GM12801 (cell line): ENCODE data around the gene KRT6A.

Experiments used
- CTCF ChIP-seq: IDR thresholded peaks from one replicate; pipeline ENCODE4 v1.5.1; 2011; ENCODE audit warnings: control low read depth; ENCODE audit not compliant: insufficient read length; ENCODE audit errors: extremely low read depth

KRT6A gene

GRCh38 chr12:52486166-52487105 lies 6.6 kb downstream of the KRT6A start:
- TF ChIP-seq CTCF: no peak

- no peak for TF ChIP-seq CTCF
Measured at GRCh38 chr12:52480073-52480472, 13.0 kb downstream of the KRT6A start.

- TF ChIP-seq CTCF: no peak
Measured at GRCh38 chr12:52477651-52478050, 15.4 kb downstream of the KRT6A start.

GRCh38 chr12:52474212-52474611 lies 18.8 kb downstream of the KRT6A start:
- no peak for TF ChIP-seq CTCF

GRCh38 chr12:52473768-52474167 lies 19.3 kb downstream of the KRT6A start, which contains the start of gene KRT6C:
KRT6C (minus strand) TSS chr12:52473805; CDS start chr12:52473737, 68 bp downstream.
- TF ChIP-seq CTCF: no peak

GRCh38 chr12:52469853-52470252 lies 23.2 kb downstream of the KRT6A start:
- TF ChIP-seq CTCF: no peak

- TF ChIP-seq CTCF: no peak
Measured at GRCh38 chr12:52464897-52465296, 28.2 kb downstream of the KRT6A start.
